HCT116 (cell line): ENCODE data around the gene SND1.

Experiments used
- CEBPB ChIP-seq: IDR thresholded peaks from 2 replicates; pipeline ENCODE4 v1.6.1; 2012; ENCODE audit warnings: low read depth
- CTCF ChIP-seq, 3 experiments: fragments of 200-600 bp in 1 of 3; sonication (generic) in 1 of 3; IDR thresholded peaks in 2 of 3; conservative IDR thresholded peaks in 1 of 3; 2 replicates each; pipeline ENCODE4 v1.5.1; 2012 to 2017; ENCODE audit warnings: low read depth in 2 of 3, low read length in 2 of 3, antibody characterized with exemption in 1 of 3, borderline replicate concordance in 1 of 3, control low read depth in 1 of 3, mild to moderate bottlenecking in 1 of 3, mixed read lengths in 1 of 3, mixed run types in 1 of 3, moderate library complexity in 1 of 3; ENCODE audit not compliant: insufficient read depth in 1 of 3
- EGR1 ChIP-seq: IDR thresholded peaks from 2 replicates; pipeline ENCODE4 v1.6.1; 2012; ENCODE audit warnings: low read depth
- ELF1 ChIP-seq: IDR thresholded peaks from 2 replicates; pipeline ENCODE4 v1.6.1; 2012; ENCODE audit warnings: low read depth, borderline replicate concordance
- EZH2 ChIP-seq: fragments of 200-600 bp; sonication (generic); IDR thresholded peaks from 2 replicates; pipeline ENCODE4 v1.6.1; 2017; ENCODE audit warnings: antibody characterized with exemption, mixed run types
- MAX ChIP-seq: IDR thresholded peaks from 2 replicates; pipeline ENCODE4 v1.6.1; 2012
- POLR2A ChIP-seq: IDR thresholded peaks from 2 replicates; pipeline ENCODE4 v1.7.0; 2011; ENCODE audit warnings: borderline replicate concordance; ENCODE audit not compliant: insufficient read depth, insufficient read length; ENCODE audit errors: extremely low read depth
- POLR2AphosphoS5 ChIP-seq: IDR thresholded peaks from 2 replicates; pipeline ENCODE4 v1.6.1; 2011; ENCODE audit warnings: mild to moderate bottlenecking, low read depth, low read length, moderate library complexity
- REST ChIP-seq: IDR thresholded peaks from 2 replicates; pipeline ENCODE4 v1.6.1; 2012; ENCODE audit warnings: low read depth
- TCF7L2 ChIP-seq: IDR thresholded peaks from 2 replicates; pipeline ENCODE4 v1.7.0; 2011; ENCODE audit warnings: borderline replicate concordance, inconsistent platforms; ENCODE audit not compliant: insufficient read depth, insufficient read length; ENCODE audit errors: extremely low read depth
- YY1 ChIP-seq: IDR thresholded peaks from 2 replicates; pipeline ENCODE4 v1.6.1; 2011; ENCODE audit warnings: low read length, low read depth, moderate library complexity, mild to moderate bottlenecking; ENCODE audit not compliant: insufficient replicate concordance; ENCODE audit errors: extremely low read depth
- ZFX ChIP-seq: fragments of 450-650 bp; IDR thresholded peaks from 2 replicates; pipeline ENCODE4 v1.6.1; 2017
- ZNF274 ChIP-seq: fragments of 200-500 bp; sonication (Bioruptor generic); IDR thresholded peaks from 2 replicates; pipeline ENCODE4 v1.6.1; 2014; ENCODE audit warnings: mild to moderate bottlenecking, low read depth, low read length, inconsistent platforms

GRCh38 chr7:127710635-127711034 is 58.6 kb downstream of the SND1 start:
- no peak for TF ChIP-seq CTCF (IDR thresholded peaks at IDR 0.05 in 2 of 3, conservative IDR thresholded peaks at IDR 0.05 in 1 of 3; ENCODE audit: borderline replicate concordance in 1 of 3, insufficient read depth in 1 of 3, low read depth in 2 of 3, low read length in 2 of 3)
- no peak for TF ChIP-seq POLR2AphosphoS5
- TF ChIP-seq ZFX = no peak
- no peak for TF ChIP-seq POLR2A
- TF ChIP-seq REST = no peak
- TF ChIP-seq EZH2 = no peak
- no peak for TF ChIP-seq ELF1
- TF ChIP-seq MAX = no peak
- no peak for TF ChIP-seq EGR1
- no peak for TF ChIP-seq YY1
- TF ChIP-seq TCF7L2 = no peak
- TF ChIP-seq ZNF274 = no peak
- no peak for TF ChIP-seq CEBPB
